ENCODE results near the gene TRIM27.
A peak's percentile ranks its signal among the peaks of the same experiment; 100 is the strongest.
"Not testable (repeated sequence)": the region's sequence is repeated elsewhere in the genome, so short reads cannot be mapped to it uniquely, and the experiment has no call there.

TRIM27 gene

GRCh38 chr6:28941684-28942448 lies 18.1 kb upstream of the TRIM27 start:
- DNase-seq, result no peak

GRCh38 chr6:28940858-28941683 lies 17.3 kb upstream of the TRIM27 start:
- DNase-seq, result peak; percentile 65

DNA sequence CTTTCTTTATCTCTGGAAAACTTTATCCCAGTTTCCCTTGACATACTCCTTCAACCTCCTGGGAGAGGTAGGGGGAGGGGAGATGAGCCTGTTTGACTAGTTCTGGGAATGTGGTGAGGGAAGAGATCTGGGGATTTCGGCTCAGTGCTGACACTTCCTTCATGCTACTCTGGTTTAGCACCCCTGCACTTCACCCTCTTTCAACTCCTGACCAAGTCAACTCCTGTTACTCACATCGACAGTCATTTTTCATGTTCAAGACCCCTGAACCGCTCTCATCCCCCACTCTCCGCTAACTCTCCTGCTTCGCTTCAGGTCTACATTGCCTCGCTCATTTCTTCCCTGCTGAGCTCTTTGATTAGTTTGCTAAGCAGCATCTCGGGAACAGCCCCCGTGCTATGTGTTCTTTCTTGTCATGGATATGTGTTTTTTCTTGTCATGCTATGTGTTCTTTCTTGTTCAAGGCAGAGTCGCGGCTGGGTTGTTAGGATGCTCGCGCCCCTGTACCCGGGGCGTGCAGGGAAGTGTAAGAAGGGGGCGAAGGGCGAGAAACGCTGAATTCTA lies 16.6 kb upstream of the TRIM27 start:
- peak; percentile 40 for DNase-seq

DNA sequence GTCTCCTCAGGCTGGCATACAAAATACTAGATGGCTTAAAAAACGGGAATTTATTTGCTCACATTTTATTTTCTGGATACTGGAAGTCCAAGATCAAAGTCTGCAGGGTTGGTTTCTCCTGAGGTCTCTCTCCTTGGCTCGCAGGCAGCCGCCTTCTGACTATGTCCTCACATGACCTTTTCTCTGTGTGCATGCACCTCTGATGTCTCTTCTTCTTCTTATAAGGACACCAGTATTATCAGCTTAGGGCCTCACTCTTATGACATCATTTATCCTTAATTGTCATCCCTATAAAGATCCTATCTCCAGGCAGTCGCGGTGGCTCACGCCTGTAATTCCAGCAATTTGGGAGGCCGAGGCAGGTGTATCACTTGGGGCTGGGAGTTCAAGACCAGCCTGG lies 9.3 kb upstream of the TRIM27 start:
- no peak for DNase-seq

DNA sequence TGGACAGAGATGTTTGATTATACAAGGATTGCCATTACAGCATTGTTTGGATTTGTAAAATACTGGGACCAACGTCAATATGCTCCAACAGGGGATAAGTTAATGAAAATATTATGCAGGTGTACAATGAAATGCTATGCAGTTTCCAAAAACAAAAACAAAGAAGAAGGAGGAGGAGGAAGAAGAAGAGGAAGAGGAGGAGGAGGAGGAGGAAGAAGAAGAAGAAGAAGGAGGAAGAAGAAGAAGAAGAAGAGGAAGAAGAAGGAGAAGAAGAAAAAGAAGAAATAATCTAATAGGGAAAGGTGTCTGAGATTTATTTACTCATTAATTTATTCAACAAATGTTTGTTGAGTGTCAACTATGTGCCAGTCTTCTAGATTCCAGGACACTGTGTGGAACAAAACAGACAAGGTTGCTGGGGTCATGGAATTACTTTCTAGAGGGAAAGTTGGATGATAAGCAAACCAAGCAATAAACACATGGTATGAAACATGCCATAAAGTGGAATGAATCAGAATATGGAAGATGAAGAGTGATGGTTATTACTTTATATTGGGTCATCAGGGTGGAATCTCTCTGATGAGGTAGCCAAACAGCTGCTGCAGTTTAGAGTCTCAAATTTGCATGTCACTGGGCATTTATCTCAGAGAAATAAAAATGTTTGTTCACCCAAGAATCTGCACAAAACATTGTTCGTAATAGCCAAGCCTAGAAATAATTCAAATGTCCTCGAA lies 6.3 kb upstream of the TRIM27 start:
- DNase-seq, result no peak

GRCh38 chr6:28929339-28929738 lies 5.6 kb upstream of the TRIM27 start:
- DNase-seq, result not testable (repeated sequence)

DNA sequence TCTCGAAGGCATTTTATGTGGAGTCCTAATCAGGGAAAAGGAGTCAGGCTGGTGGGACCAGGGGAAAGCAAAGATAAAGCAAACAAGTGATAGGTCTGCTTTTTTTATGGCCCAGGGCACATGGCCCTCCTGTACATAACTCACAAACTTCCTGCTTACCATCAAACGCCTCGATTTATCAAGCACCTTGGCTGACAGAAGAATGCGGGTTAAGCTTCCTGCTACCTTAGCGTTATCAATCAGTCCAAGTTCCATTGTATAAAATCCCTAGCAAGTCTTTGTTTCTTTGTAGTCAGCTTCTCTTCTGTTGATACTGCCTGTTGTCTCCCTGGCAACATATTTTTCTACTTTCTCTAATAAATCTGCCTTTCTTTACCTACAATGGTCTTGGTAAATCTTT lies 4.1 kb upstream of the TRIM27 start:
- DNase-seq, result no peak

GRCh38 chr6:28922821-28923317 lies 916 bp downstream of the TRIM27 start:
- peak; percentile 24 for DNase-seq

DNA sequence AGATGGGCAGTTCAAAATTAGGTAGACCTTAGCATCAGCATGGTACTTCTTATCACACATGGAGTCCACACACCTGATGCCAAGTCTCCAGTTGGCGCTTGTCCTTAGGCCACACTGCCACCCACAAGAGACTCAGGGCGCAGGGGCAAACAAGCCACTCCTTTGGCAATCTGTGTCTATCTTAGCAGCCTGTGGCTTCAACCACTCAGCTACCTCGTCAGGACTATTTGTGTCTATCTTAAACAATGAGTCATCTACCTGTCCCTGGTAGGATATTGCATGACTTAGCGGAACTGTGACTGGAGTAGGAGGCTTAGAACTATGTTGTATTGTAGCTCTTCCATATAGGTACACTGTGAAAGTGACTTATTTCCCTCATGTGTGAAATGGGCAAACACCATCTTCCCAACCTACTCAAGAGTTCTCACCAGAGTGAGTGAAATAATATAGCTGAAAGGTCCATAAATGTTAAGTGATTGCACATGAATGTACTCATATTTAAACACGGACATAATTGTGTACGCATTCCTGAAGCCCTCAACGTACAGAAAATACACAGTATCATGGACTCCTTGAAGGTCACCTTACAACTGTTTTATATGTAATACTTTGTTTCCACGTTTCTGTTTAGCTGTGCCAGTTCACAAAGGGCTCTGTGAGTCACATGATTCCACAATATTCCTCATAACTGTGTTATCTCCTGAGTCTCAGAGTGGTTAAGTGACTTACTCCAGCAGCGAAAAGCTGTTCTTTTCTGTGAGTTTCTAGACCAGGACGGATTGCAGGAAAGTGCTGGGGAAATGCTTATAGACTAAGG lies 1.6 kb downstream of the TRIM27 start:
- peak; percentile 24 for DNase-seq

DNA sequence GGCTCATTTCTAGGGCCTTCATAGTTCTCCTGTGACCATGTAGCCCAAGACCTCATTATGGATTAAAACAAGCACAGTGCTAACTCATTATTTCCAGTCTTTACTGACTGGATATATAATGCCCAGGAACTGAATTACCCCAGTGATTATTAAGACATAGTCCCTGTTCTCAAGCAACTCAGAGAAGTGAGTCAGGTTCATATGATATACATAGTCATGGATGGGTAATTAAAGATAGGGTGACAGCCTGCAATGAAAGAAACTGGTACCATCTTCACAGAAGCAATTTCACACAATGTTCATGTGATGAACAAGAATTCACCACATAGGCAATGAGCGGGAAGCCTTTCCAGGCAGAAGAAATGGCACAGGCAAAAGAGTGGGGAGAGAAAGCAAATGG lies 3.5 kb downstream of the TRIM27 start:
- no peak for DNase-seq

GRCh38 chr6:28914941-28915340 lies 8.8 kb downstream of the TRIM27 start:
- DNase-seq, result no peak

DNA sequence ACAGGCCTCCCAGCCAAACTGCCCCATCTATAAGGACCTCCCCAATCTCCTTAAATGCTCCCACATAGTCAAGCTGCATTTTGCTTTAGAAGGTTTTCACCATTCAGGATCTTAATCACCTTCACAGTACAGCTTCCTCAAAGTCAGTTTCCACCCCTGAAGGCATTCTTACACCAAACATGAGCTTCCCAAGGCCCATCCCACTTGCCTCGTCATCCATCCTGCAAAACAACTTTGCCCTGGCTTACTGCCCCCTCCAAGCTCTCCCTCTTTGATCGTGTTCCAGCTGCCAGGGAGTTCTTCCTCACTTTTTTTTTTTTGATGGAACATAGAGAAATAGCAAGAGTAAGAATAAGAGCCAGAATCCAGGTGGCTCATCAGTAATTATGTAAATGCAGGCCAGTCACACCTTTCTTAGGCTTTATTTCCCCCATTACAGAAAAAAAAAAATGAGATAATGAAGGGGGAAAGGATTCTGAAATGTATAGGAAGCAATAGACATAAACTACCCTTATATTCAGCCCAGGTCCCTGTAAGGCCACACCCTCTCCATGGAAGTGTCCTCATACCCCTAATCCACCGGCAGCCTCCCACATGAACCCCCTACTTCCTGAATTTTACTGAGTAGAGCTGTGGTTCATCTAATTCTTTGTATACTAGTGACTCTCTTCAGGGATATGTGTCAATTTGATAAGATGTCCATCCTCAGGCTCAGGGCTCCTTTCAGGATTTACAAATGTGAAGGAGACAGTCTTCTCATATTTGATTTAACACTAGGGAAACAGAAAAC lies 12.7 kb downstream of the TRIM27 start:
- no peak for DNase-seq

GRCh38 chr6:28907394-28907793 lies 16.4 kb downstream of the TRIM27 start:
- no peak for DNase-seq

DNA sequence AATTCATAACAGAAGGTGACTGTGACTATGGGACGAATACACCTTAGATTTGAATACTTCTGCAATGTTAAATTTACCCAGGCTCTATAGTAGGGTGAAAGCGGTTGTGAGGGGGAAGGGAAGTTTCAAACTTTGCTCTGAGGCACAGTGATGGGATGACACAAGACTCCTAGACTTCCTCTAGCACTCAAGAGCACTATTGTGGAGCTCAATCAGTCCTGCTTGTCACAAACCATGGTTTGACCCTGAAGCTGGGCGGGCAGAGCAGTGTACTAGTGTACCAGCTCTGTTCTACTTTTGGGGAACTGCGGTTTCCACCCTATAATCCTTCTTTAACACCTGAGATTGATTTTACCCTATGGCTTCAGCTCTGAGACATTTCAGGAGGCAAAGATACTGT lies 17.1 kb downstream of the TRIM27 start:
- DNase-seq, result no peak

DNA sequence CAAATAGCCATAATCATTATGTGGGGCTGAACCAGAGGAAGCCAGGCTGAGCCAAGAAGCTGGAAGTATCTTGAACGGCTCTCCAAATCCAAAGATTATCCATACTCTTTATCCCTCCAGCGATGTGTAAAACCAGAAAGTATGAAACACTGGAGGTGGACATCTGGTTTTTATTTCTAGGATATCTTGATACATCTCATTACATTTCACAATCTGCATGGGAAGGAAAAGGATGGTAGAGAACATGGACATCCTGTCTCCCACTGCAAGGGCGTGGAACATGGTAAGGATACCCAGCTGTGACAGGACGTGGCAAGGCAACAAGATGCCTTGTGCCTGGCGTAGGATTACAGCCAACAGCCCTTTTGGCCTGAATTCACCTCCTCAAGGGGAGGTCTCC lies 20.1 kb downstream of the TRIM27 start:
- no peak for DNase-seq

GRCh38 chr6:28901831-28902230 lies 22.0 kb downstream of the TRIM27 start:
- no peak for DNase-seq

DNA sequence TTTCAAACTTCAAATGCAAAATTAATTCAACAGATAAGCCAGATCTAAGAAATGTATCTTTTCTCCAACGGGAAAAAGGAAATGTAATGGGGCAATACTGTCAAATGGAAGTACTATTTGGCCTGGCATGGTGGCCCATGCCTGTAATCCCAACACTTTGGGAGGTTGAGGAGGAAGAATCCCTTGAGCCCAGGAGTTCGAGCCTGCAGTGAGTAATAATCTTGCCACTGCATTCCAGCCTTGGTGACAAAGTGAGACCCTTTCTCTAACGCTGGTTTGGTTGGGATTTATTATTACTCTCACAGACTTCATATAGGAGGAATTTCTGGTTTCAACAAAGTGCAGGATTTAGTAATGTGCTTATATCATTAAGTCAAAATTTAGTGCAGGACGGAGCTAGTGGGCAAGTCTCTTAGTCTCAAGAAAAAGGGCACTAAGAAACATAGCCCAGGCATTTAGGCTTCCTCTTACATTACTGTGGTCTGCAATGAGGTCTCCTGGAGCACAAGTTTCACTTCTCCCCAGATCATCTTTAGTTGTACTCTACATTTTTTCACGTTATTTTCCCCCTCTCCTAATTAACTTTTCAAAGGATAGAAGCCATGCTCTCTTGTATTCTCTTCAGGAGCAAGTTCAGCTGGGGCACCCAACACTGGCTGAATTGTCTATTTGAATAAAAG lies 23.1 kb downstream of the TRIM27 start:
- no peak for DNase-seq

DNA sequence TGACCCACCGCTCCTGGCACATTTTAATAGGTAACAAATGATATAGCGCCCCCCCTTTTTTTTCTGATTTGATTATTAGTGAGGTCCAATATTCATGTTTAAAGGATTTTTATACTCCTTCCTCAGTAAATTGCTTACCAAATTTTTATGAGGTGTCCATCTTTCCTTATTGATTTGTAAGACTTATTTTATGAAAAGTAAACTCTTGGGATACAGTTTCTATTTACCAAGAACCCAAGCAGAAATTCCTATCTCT lies 25.1 kb downstream of the TRIM27 start:
- DNase-seq, result no peak

DNA sequence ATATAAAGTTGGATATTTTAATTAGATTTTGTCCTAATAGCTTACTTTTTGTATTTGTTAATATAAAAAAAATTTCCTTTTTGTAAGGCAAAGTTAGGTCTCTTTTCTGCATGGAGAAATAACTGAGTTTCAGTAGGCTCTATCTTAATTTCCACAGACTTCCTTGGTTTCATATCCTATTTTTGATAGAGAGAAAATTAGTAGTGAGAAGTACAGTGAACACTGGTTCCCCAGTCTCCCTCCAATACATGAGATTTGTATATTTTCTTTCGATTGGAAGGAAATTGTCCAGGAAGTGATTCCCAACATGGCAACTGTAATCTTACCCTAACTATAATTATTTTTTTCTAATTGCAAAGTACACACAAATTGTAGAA lies 26.4 kb downstream of the TRIM27 start:
- DNase-seq, result no peak

- DNase-seq, result peak; percentile 26
Observed at GRCh38 chr6:28896505-28897368, 27.0 kb downstream of the TRIM27 start.
